ENCODE measurements around the gene PCYT2. TPM values are rescaled to one million over a fixed set of nuclear protein-coding genes. Genes with fewer than 3 reads are reported as not detected.

Gene PCYT2
- total RNA-seq, 1 donor from 2014 or later, result 41.0 TPM

- no peak for DNase-seq
Measured at GRCh38 chr17:81912441-81913309, 1.5 kb upstream of the PCYT2 start.

- DNase-seq, result no peak
Measured at GRCh38 chr17:81911969-81912368, 770 bp upstream of the PCYT2 start.

- no peak for DNase-seq
Measured at GRCh38 chr17:81910840-81911276, 341 bp downstream of the PCYT2 start.

GRCh38 chr17:81909966-81910839 is 996 bp downstream of the PCYT2 start:
- DNase-seq, result peak; percentile 37

DNA sequence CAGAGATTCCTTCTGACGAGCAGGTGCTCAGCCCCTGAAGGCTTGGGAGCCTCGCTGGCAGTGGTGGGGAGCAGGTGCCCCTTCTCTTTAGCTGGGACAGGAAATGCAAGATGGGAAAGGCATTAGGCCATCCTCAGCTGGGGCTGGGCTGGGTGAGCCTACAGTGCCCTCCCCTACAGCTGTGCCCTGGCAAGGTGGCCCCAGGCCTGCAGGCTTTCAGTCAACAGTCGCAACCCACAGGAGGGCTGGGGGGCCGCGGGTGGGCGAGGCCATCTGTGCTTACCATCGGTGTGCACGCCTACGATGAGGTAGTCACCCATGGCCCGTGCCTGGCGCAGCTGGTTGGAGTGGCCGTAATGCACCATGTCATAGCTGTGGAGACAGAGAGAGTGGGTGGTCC is 2.0 kb downstream of the PCYT2 start:
- no peak for DNase-seq

DNA sequence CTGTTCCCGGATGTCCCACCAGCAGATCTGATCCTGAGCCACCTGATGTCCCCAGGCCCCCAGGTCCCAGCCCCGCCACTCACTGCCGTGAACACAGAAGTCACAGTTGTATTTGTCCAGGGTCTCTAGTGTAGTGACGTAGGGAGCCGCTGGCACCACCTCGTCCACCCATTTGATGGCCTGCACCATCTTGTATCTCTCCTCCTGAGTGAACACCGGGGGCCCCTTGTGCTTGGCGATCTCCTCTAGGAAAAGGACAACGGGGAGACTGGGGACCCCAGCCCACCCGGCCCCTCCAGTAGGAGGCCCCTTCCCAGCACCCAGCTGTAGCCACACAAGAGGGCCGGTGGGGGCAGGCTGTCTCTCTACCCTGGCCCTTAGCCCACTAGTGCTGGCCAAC is 2.4 kb downstream of the PCYT2 start:
- DNase-seq, result no peak

- no peak for DNase-seq
Measured at GRCh38 chr17:81907219-81908145, 3.7 kb downstream of the PCYT2 start.

- DNase-seq, result no peak
Measured at GRCh38 chr17:81906476-81907218, 4.6 kb downstream of the PCYT2 start.

- no peak for DNase-seq
Measured at GRCh38 chr17:81905993-81906392, 5.2 kb downstream of the PCYT2 start.

- no peak for DNase-seq
Measured at GRCh38 chr17:81905424-81905875, 5.7 kb downstream of the PCYT2 start.

- no peak for DNase-seq
Measured at GRCh38 chr17:81904600-81905423, 6.4 kb downstream of the PCYT2 start.

DNA sequence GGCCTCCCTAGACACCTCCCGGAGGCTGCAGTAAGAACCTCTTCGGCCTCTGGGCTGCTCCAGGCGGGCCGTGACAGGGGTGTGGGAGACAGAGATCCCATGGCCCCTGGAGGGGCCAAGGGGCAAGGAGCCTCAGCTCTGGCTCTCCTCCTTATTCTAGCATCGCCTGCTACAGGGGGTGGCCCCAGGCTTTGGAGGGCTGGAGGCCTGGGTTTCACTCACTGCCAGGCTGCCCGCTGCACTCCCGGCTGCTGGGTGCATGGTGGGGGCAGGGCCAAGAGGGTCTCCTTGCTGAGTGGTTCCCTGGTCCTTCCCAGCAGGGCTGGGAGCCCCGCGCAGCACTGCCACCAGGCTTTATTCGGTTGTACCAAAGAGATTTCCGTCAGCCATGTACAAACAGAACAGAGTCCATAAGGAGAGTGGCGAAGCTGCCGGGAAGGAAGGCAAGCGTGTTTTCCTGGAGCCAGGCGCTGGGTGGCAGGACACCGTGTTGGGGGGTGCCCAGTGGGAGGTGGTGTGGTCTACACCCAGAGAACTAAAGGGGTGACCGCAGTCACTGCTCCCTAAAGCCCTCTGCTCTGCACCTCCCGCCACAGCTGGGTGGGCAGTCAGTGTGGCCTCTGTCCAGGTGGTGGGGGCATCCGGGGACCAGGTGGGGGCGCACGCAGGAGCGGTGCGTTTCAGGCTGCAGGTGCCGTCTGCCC is 7.2 kb downstream of the PCYT2 start:
- no peak for DNase-seq

DNA sequence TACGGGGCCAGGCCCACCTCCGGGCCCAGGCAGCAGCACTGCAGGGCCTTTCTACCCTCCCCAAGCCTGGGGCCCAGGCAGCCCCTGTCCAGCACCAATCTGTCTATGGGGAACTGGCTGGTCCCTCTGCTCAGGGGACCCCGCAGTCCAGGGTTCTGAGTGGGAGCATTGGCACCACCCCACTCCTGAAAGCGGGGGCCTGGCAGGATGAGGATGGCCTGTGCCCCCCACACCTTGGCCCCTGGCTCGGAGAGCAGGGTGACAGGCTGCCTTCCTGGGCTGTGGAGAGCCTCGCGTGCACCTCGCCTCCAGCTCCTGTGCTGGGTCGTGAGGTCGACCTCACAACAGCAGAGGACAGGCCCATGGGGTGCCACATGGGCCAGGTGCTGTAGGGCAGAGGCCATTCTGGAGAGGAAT is 7.8 kb downstream of the PCYT2 start:
- DNase-seq, result no peak

GRCh38 chr17:81902653-81903414 is 8.4 kb downstream of the PCYT2 start:
- DNase-seq, result no peak

DNA sequence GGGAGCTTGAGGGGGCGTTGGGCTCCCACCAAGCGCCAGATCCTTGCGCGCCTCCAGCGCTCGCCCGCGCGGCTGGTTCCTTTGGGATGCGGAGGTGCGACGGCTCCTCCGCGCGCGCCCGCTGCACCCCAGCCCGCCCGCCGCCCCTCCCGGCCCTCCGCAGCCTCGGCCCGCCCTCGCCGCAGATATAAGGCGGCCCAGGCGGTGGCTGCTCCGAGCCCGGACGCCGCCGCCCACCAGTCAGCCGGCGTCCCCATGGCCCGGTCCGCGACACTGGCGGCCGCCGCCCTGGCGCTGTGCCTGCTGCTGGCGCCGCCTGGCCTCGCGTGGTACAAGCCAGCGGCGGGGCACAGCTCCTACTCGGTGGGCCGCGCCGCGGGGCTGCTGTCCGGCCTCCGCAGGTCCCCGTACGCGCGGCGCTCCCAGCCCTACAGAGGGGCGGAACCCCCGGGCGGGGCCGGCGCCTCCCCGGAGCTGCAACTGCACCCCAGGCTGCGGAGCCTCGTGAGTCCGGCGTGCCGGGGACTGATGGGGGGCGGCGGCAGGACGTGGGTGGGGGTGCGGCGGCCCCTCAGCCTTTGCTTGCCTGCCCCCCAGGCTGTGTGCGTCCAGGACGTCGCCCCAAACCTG is 9.1 kb downstream of the PCYT2 start, which contains the start of gene NPB:
TSS of gene NPB (plus strand) at position 216 of the 630 bp plus-strand sequence. CDS start at position 256, 40 bp downstream.
- no peak for DNase-seq

- no peak for DNase-seq
Measured at GRCh38 chr17:81901167-81902022, 9.8 kb downstream of the PCYT2 start.

DNA sequence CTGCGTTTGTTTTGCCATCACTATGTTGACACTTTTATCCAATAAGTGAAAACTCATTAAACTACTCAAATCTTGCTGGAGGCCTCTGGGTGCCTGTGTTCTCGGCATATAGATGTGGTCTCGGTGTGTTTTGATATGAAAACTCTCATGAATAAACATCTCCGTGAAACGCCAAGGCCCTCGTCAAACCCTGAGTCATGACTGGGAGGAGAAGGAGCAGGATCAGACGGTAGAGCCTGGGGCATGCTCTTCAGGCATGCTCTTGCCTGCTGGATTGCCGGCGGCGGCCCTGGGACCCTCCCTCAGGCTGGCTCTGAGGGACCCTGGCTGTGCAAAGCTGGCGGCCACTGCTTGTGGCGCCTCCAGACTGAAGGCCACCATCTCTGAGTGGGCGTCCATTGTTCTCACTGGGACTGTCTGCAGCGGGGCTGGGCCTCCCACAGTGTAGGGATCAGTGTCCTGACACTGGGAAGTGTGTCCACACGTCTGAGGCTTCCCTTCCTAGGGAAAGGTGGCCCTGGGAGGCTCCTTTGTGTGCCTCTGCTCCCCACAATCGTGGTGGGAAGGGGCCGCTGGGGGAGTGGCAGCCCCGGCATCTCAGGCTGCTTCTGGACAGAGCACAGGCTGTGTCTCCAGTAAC is 10.9 kb downstream of the PCYT2 start:
- no peak for DNase-seq
